Activated naive CD4-positive, alpha-beta T cell treated with anti-CD3 and anti-CD28 coated beads, Interleukin-2, amount 50 U/mL, for 24 hours (primary cell): Measurements from ENCODE around the gene DSN1.

Experiments used
- H3K27ac Mint-ChIP-seq: one replicate; pipeline ENCODE4 v1.8.0; 2021; ENCODE audit warnings: mild to moderate bottlenecking, mixed read lengths
- H3K27me3 Mint-ChIP-seq: one replicate; pipeline ENCODE4 v1.8.0; 2021; ENCODE audit warnings: mixed read lengths
- H3K36me3 Mint-ChIP-seq: one replicate; pipeline ENCODE4 v1.8.0; 2021; ENCODE audit warnings: mixed read lengths
- H3K4me1 Mint-ChIP-seq: one replicate; pipeline ENCODE4 v1.8.0; 2021; ENCODE audit warnings: mixed read lengths
- H3K4me3 Mint-ChIP-seq: one replicate; pipeline ENCODE4 v1.8.0; 2021; ENCODE audit warnings: mild to moderate bottlenecking, mixed read lengths
- H3K9me3 Mint-ChIP-seq: one replicate; pipeline ENCODE4 v1.8.0; 2021; ENCODE audit warnings: mixed read lengths

The DSN1 gene, protein sequence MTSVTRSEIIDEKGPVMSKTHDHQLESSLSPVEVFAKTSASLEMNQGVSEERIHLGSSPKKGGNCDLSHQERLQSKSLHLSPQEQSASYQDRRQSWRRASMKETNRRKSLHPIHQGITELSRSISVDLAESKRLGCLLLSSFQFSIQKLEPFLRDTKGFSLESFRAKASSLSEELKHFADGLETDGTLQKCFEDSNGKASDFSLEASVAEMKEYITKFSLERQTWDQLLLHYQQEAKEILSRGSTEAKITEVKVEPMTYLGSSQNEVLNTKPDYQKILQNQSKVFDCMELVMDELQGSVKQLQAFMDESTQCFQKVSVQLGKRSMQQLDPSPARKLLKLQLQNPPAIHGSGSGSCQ

DNA sequence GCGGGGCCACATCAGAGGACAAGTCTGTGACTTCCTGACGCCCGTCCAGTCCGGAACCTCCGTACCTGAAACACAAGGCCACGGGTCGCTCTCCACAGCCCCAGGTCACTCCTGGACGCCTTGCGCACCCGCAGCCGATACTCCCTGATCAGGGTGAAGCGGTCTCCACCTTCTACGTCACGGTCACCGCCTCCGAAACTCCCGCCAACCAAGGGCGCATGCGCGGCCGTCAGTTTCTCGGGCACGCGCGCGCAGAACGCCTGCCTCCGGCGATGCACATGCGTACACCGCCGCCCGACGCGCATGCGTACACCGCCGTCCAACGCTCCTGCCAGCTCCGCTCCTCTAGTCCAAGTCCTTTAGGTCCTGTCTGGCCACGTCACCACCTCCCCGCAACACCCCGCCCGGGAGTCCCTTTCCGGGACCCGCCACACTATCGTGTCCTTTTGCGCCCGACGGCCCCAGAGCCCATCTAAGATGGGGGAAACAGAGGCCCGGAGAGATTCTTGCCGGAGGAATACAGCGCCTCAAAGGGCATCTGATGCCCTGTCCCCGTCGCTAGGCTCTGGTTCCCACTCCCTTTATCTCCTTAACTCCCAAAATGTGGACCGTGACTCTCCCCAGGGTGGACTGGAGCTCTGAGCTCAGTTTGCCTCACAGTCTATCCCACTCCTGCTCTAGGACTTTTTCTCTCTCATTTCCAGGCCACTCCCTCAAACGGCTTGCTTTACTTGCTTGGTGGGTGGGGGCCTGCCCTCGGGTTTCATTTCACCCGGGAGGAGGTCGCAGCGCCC is at the start of gene DSN1:
TSS of gene DSN1 (minus strand) at position 167 of the 794 bp plus-strand sequence. CDS start 2,305 bp downstream, outside the sequence.
- H3K4me1 Mint-ChIP-seq, result peaks cover 17% of the 10 kb centered on the region
- H3K4me3 Mint-ChIP-seq, result peak within 1 kb of the TSS; percentile 94
- H3K27ac Mint-ChIP-seq, result peak within 1 kb of the TSS; percentile 98
- H3K36me3 Mint-ChIP-seq, result no peaks in the 10 kb centered on the region
- no peaks in the 10 kb centered on the region for H3K9me3 Mint-ChIP-seq
- peaks cover 1% of the 10 kb centered on the region for H3K27me3 Mint-ChIP-seq

DNA sequence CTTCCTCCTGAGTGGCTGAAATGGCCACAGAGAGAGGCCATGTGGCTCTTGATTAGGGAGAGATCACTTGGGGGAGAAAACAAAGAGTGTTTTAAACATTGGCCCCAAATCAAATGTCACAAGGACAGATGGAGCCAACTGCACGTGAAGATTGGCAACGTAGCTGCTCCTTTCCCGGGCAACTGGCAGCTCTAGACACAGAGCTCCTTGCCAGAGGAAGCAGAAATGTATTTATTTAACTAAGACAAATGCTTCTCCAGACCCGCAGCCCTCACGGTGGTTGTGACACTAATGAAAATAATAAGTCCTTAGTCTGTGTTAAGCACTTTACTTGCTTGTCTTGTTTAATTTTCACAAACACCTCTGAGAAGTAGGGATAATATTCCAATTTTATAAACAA is 49.6 kb upstream of the DSN1 start:
- no peaks in the 10 kb centered on the region for H3K4me1 Mint-ChIP-seq
- H3K4me3 Mint-ChIP-seq, result no peak overlapping the region
- no peaks in the 10 kb centered on the region for H3K9me3 Mint-ChIP-seq
- H3K27ac Mint-ChIP-seq, result no peak overlapping the region
- no peaks in the 10 kb centered on the region for H3K27me3 Mint-ChIP-seq
- H3K36me3 Mint-ChIP-seq, result no peaks in the 10 kb centered on the region

DNA sequence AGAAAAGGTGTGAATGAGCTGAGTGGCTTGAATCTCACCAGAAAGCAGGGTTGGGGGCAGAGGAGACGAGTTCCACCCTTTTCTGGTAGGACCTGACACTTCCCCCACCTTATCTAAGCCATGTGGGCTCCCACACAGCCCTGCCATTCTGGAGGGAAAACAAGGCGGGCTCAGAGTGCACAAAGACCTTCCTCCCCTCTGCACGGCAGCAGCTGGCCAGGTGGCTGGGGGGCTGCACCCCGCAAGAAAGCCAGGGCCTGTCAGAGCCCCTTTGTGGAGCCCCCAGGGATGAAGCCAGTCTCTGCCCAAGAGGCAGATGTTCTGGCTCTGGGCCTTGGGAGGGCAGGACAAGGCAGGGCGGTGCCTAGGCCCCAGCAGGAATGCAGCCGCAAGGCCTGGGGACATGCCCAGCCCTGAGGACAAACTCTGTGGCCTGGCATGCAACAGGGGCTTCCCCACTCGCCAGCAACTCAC is 48.4 kb upstream of the DSN1 start:
- no peaks in the 10 kb centered on the region for H3K27me3 Mint-ChIP-seq
- no peaks in the 10 kb centered on the region for H3K9me3 Mint-ChIP-seq
- H3K4me3 Mint-ChIP-seq, result no peak overlapping the region
- H3K4me1 Mint-ChIP-seq, result no peaks in the 10 kb centered on the region
- no peak overlapping the region for H3K27ac Mint-ChIP-seq
- H3K36me3 Mint-ChIP-seq, result no peaks in the 10 kb centered on the region

DNA sequence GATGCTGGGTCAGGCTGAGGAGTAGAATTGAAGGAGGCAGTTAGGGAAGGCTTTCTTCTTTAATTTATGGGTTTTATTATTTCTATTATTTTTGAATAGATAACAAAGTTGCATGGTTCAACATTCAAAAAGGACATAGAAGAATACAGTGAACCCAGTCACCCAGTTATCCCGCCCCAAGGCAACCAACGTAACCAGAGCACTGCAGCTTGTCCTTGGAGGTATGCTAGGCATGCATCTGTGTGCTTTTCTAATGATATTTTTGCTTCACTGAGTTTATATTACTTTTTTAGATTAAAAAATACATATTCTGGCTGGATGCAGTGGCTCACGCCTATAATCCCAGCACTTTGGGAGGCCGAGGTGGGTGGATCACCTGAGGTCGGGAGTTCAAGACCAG is 47.4 kb upstream of the DSN1 start:
- no peaks in the 10 kb centered on the region for H3K4me1 Mint-ChIP-seq
- H3K27me3 Mint-ChIP-seq, result no peaks in the 10 kb centered on the region
- H3K9me3 Mint-ChIP-seq, result no peaks in the 10 kb centered on the region
- no peak overlapping the region for H3K4me3 Mint-ChIP-seq
- no peaks in the 10 kb centered on the region for H3K36me3 Mint-ChIP-seq
- H3K27ac Mint-ChIP-seq, result no peak overlapping the region

DNA sequence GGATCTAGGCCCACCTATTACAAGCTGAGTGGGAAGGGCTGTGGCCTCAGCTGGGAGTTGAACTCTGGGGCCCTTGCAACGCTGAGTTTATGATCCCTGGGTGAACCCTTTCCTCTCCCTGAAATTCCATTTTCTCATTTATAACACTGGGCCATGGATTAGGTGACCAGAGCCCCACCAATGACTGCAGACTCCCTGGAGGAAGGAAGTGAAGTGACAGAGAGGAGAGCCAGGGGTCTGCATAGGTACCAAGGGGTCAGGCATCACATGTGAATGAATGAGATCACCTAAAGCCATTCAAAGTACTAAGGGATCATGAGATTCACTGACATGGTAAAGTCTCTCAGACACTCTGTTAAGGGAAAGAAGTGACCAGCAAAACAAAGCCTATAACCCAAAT is 46.5 kb upstream of the DSN1 start:
- Mint-ChIP-seq H3K27ac (no peak overlapping the region), H3K9me3 (no peaks in the 10 kb centered on the region), H3K4me1 (no peaks in the 10 kb centered on the region), H3K36me3 (no peaks in the 10 kb centered on the region), H3K4me3 (no peak overlapping the region), H3K27me3 (no peaks in the 10 kb centered on the region)

DNA sequence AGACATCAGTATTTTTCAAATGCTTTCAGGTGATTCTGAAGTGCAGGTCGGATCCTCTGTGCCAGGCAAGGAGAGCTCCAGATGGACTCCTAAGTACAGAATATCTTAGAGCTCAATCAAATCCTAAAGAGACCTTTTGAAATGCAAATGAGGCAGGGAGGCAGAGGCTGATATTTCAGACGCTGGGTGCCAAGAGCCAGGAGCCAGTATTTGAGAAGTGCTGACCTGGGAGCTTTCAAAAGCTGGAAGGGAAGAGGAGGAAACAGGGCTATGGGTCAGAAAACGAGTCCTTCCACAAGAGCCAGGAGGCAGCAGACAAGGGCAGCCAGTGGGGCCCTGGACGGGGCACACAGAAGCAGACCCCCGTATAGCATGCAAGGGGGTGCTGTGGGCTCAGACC is 46.1 kb upstream of the DSN1 start:
- Mint-ChIP-seq H3K4me1 (no peaks in the 10 kb centered on the region), H3K27me3 (no peaks in the 10 kb centered on the region), H3K27ac (no peak overlapping the region), H3K4me3 (no peak overlapping the region), H3K9me3 (no peaks in the 10 kb centered on the region), H3K36me3 (no peaks in the 10 kb centered on the region)

DNA sequence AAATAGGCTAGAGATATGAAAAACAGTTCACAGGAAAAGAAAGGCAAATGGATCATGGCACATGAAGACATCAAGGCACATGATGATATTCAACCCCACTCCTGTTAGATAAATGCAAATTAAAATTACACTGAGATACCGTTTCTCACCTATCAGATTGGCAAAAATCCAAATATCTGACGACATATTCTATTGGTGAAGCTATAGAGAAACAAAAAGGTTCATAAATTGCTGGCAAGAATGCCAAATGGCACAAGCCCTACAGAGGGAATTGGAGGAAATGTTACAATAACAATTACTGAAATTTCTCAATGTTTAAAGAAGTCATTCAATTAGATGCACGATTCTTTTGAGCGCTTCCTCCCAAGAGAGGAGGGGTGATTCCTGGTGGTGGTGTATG is 45.3 kb upstream of the DSN1 start:
- H3K9me3 Mint-ChIP-seq, result no peaks in the 10 kb centered on the region
- no peak overlapping the region for H3K27ac Mint-ChIP-seq
- no peaks in the 10 kb centered on the region for H3K4me1 Mint-ChIP-seq
- no peak overlapping the region for H3K4me3 Mint-ChIP-seq
- no peaks in the 10 kb centered on the region for H3K36me3 Mint-ChIP-seq
- H3K27me3 Mint-ChIP-seq, result no peaks in the 10 kb centered on the region

DNA sequence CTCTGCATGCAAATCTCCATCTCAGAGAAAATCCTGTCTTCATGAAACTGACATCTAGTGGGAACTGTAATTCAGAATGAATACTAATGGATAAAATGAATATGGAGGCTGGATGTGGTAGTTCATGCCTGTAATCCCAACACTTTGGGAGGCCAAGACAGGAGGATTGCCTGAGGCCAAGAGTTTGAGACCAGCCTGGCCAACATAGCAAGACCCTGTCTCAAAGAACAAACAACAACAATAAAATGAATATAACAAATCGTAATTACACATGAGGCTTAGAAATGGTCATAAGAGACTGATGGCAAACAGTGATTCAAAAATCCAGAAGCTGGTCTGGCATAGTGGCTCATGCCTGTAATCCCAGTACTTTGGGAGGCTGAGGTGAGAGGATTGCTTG is 44.6 kb upstream of the DSN1 start:
- Mint-ChIP-seq H3K36me3 (no peaks in the 10 kb centered on the region), H3K27me3 (no peaks in the 10 kb centered on the region), H3K9me3 (no peaks in the 10 kb centered on the region), H3K27ac (no peak overlapping the region), H3K4me1 (no peaks in the 10 kb centered on the region), H3K4me3 (no peak overlapping the region)

DNA sequence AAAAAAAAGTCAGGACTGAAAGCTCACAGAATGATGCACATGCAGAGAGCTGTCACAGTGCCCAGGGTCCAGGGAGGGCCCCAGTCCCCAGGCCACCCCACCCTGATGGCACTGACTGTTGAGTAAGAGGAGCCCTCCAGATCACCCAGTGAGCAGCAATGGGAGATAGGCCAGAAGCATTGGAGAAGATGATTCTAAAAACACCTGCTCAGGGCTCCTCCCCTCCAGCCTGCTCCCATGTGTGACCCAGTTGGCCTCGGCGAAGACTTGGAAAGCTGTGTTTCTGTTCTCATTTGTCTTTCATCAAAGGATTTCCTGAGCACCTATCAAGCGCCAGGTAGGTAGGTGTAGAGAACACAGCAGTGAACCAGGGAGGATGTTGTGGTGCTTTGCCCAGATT is 43.9 kb upstream of the DSN1 start:
- H3K9me3 Mint-ChIP-seq, result no peaks in the 10 kb centered on the region
- no peaks in the 10 kb centered on the region for H3K4me1 Mint-ChIP-seq
- H3K27ac Mint-ChIP-seq, result no peak overlapping the region
- no peak overlapping the region for H3K4me3 Mint-ChIP-seq
- H3K36me3 Mint-ChIP-seq, result no peaks in the 10 kb centered on the region
- H3K27me3 Mint-ChIP-seq, result no peaks in the 10 kb centered on the region

DNA sequence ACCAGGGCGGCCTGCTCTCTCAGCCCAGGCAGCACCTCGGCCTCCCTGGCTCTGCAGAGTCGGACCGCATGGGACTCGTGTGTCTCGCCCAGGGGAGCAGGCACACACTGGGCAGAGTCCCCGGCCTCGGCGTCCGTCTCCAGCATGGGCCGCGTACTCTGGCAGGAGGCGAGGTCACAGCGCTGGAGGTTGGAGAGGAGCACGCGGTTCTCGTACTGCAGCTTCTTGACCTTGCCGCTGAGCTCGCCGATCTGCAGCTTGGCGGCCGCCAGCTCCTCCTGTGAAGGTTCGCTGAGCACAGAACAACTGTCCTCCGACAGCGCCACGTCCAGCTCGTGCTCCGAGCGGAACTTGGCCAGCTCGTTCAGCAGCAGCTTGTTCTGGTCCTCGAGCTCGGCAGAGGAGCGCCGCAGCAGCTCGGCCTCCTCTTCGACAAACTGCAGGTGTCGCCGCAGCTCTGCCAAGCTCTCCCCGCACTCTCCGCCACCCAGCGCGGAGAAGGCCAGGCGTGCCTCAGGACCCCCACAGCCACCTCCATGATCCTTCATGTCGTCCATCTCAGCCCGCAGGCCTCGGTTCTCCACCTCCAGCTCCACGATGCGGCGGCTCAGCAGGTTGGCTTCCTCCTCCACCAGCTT is 42.0 kb upstream of the DSN1 start:
- H3K9me3 Mint-ChIP-seq, result no peaks in the 10 kb centered on the region
- H3K4me1 Mint-ChIP-seq, result no peaks in the 10 kb centered on the region
- H3K27me3 Mint-ChIP-seq, result no peaks in the 10 kb centered on the region
- H3K4me3 Mint-ChIP-seq, result no peak overlapping the region
- H3K27ac Mint-ChIP-seq, result no peak overlapping the region
- H3K36me3 Mint-ChIP-seq, result no peaks in the 10 kb centered on the region

DNA sequence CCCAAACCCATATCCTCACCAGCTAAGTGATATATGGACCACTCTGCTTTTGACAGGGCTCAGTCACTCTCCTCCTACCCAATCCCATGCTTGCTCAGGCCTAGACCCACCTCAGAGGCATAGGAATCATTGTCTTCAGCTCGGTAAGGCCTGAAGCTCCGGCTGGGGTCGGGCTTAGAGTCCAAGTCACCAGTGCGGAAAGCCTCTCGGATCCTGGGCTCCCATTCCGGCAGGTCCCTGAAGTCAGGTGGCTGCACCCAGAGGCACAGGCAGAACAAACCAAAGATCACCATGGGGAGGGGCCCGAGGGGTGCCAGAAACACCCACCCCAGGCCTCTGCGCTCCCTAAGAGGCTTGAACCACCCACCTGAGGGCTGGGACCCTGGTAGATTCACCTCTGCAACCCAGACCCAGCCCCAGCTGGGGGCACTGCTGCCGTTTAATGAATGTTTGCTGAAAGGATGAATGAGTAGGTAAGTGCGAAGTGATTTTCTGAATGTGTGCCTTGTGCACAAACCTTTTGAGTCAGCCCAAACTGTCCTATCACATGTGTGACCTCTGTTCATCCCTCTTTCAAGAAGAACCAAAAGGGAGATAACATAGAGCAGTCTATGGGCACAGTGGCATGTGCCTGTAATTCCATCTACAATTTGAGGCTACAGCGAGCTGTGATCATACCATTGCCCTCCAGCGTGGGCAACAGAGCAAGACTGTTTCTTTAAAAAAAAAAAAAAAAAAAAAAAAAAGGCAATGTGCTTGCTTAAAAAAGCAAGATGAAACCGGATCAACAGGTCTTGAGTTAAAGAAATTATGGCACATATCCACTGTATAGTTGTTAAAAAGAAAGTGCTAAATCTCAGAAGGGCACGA is 39.3 kb upstream of the DSN1 start:
- Mint-ChIP-seq H3K9me3 (no peaks in the 10 kb centered on the region), H3K4me1 (no peaks in the 10 kb centered on the region), H3K4me3 (no peak overlapping the region), H3K36me3 (no peaks in the 10 kb centered on the region), H3K27ac (no peak overlapping the region), H3K27me3 (no peaks in the 10 kb centered on the region)

DNA sequence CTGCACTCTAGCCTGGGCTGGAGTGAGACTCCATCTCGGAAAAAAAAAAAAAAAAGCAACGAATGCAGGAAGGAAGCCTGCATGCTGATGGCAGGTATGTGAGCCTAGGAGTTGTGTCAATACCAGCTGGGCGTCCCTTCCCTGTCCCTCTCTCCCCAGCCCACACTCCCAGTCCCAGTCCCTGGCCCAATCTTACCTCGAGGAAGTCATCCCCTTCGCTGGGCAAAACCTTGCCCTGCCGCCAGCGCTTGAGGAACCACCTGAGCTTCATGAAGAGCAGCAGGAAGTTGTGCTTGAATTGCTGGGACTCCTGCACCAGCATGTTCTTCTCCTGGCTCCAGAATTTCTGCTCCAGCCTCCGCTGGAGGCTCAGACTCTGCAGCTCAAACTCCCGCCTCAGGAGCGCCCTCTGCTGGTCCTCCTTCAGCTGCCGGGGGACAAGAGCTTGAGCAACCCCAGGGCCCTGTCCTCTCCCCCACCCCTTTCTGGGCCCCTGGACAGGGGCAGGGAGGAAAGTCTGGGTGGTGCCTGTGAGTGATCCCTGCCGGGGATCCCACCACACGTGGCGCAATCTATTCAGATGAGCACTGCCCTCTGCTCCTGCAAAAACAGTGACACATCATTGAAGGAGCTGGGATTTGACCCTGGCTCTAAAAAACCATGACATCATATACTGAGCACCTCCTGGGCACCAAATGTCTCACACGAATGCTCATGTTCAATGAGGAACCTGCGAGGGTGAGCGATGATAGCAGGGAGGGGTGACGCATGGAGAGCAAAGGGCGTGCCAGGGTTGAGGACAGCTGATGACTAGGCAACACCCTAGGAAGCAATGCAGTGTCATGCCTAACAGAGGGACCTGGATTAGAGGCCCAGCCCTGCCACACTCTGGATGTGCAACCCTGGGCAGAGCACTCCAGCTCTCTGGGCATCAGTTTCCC is 35.0 kb upstream of the DSN1 start:
- Mint-ChIP-seq H3K4me1 (no peaks in the 10 kb centered on the region), H3K27ac (no peak overlapping the region), H3K27me3 (no peaks in the 10 kb centered on the region), H3K36me3 (peaks cover 2% of the 10 kb centered on the region), H3K4me3 (no peak overlapping the region), H3K9me3 (no peaks in the 10 kb centered on the region)

DNA sequence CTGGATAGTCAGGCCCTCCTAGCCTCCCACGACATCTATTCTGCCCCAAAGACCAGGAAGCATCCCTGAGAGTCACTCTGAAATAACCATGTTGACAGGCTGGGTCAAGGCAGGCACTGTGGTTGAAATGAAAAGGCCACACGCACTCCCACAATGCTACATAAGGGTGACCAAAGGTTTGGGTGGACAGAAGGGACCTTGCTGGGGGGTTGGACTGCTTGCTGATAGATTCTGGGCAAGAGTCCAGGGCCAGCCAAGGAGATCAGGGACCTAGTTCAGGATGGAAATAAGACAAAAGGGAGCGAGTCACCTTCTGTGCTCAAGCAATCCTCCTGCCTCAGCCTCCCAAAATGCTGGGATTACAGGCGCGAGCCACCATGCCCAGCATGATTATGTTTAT is 32.5 kb upstream of the DSN1 start:
- Mint-ChIP-seq H3K36me3 (peaks cover 2% of the 10 kb centered on the region), H3K4me1 (no peaks in the 10 kb centered on the region), H3K27ac (no peak overlapping the region), H3K27me3 (no peaks in the 10 kb centered on the region), H3K4me3 (no peak overlapping the region), H3K9me3 (no peaks in the 10 kb centered on the region)

DNA sequence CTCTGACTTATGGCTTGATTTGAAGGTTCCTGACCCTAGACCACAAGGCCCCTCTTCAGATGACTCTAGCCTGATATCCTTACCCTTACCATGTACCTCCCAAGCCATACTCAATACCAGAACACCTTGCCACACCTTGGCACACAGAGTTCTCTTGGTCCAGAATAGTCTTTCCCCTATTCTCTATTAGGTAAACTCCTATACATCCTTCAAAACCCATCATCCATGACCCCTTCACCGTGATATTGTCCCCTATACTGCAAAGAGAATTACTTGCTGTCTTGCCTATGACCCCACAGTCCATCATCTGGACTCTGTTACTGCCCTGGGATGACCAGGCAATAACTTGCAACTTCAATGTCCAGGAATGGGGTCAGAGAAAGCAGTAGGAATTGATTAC is 31.8 kb upstream of the DSN1 start:
- Mint-ChIP-seq H3K9me3 (no peaks in the 10 kb centered on the region), H3K4me1 (no peaks in the 10 kb centered on the region), H3K4me3 (no peak overlapping the region), H3K27ac (no peak overlapping the region), H3K36me3 (peaks cover 2% of the 10 kb centered on the region), H3K27me3 (no peaks in the 10 kb centered on the region)
